Stimulated activated CD4-positive, alpha-beta T cell treated with anti-CD3 and anti-CD28 coated beads, Interleukin-2, amount 100 ng/mL, for 24 hours (primary cell): ENCODE data around the gene ADAMTSL4.

Experiments used
- DNase-seq, 2 donors: peaks; one replicate each; pipeline ENCODE4 v3.0.0-alpha.2; 2020

Gene ADAMTSL4

GRCh38 chr1:150535511-150536287 lies 13.5 kb upstream of the ADAMTSL4 start:
- DNase-seq = no peak

GRCh38 chr1:150536836-150537731 lies 12.1 kb upstream of the ADAMTSL4 start:
- no peak for DNase-seq

DNA sequence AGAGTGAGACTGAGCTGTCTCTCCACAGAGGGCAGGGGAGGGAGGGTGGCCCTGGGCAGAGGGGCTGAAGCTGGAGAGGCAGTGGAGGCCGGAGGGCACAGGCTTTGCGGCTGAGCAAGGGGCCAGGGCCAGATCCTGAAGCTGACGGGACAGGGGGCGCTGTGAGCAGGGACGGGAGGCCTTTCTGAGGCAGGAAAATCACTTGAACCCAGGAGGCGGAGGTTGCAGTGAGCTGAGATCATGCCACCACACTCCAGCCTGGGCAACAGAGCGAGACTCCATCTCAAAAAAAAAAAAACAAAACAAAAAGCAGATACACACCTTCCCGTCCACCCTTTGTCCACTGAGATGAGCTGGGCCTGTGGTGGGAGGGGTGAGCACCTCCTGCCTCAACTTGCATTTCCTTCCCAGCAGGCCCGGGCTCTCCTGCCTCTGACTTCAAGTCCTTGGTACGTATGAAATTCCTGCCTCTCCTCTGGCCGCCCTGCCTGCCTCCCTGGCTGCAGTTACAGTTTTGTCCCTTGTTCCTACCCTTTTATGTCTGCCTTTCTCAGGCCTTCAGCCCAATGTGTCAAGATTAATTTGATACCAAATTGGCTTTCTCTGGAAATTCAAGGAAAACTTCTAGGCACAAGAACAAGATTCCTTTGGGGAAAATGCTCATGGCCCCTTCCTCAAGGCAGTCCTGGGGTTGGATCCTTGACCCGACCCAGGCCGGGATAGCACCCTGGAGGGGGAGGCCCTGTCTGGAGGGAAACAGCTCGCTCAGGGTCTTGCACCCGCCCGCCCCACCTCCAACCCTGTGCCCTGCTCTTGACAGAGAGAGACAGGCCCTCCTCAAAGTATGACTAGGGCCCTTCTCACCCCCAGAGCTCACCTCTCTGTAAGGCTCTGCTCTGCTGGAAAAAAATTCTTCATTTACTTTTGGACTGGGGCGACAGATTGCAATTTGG lies 11.2 kb upstream of the ADAMTSL4 start:
- DNase-seq = no peak

- DNase-seq = no peak
Observed at GRCh38 chr1:150543500-150544143, 5.6 kb upstream of the ADAMTSL4 start.

DNA sequence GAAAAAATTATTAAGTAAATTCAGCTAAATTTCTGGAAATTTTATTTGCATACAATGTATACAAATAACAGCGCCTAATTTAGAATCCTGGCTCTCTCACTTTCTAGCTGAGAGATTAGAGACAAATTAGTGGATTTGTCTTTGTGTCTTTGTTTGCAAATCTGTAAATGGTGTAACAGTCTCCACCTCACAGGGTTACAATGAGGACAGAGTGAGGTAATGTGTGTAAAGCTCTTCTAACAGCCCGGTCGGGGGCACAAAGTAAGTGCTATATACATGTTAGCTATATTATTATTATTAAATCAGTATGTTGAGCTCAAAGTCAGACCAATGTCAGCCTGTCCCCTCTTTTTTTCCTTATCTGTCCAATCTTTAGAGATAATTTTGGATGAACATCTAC lies 5.0 kb upstream of the ADAMTSL4 start:
- no peak for DNase-seq

DNA sequence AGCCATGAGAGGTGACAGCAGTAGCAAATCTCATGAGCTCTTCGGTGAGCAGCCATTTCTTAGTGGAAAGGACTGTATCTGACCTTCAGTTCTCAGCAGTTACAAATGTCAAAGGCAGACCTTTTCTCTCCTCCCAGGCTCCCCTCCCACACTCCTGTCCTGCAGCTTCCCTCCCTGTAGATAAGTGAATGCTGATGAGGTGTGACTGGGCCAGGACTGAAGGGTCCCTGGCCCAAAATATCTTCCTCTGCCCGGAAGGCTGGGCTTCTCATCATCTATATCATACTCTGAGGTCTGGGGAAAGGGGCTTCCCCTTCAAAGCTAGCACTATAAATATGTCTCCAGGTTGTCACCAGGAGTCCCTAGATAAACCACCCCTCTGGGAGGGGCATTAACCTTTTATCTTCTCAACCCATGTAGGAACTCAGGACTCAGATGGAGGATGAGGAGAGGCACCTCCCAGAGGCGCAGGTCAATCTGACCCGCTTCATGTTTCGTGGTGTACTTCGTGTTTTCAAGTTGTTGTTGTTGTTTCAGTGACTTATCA lies 3.6 kb upstream of the ADAMTSL4 start:
- DNase-seq = no peak

GRCh38 chr1:150546294-150546937 lies 2.8 kb upstream of the ADAMTSL4 start:
- no peak for DNase-seq

DNA sequence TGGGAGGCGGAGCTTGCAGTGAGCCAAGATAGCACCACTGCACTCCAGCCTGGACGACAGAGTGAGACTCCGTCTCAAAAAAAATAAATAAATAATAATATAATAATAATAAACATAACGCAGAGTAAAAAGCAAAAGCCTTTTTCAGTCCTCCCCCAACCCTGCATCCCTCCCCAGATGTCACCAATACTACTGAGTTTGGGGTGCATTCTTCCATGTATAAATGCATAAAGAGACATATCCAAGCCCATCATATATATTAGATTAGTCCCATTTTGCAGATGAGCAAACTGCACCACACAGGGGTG lies 930 bp upstream of the ADAMTSL4 start:
- no peak for DNase-seq

- no peak for DNase-seq
Observed at GRCh38 chr1:150549496-150550221, 451 bp downstream of the ADAMTSL4 start.

DNA sequence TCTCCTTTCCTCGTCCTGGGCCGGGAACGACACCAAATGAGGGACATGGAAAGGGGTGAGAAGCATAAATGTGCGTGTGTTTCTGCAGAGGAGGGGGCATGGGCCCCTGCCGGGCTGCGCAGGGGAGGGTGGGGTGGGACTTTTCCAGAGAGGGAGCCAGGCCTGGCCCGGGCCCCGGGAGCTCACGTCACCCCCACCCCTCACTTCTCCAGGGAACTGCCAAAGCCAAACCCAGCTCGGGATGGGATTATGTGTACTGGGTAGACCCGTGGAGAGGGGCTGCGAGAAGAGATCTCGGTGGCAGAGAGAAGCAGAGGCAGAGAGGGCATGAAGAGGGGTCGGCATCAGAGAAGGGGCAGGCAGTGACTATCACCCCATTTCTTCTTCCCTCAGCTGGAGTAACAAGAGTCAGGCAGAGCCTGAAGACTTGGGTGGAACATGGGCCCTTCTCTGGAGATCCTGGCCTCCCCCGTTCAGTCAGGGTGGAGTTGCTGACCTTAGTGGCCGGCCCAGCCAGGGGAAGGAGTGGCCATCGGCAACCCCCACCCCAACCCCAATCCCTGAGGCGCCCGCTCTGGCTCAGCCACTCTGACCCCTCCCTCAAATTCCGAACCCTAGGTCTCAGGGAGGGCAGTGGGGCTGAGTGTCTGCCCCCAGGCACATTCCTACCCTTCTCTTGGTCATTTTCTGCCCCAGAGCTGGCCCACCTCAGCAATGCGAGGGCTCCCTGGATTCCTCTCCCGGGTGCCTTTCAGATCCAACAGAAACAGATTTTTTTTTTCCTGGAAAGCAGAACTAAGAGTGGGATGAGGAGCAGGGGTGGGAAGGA lies 1.2 kb downstream of the ADAMTSL4 start:
- no peak for DNase-seq

GRCh38 chr1:150551051-150551783 lies 2.0 kb downstream of the ADAMTSL4 start:
- no peak for DNase-seq

DNA sequence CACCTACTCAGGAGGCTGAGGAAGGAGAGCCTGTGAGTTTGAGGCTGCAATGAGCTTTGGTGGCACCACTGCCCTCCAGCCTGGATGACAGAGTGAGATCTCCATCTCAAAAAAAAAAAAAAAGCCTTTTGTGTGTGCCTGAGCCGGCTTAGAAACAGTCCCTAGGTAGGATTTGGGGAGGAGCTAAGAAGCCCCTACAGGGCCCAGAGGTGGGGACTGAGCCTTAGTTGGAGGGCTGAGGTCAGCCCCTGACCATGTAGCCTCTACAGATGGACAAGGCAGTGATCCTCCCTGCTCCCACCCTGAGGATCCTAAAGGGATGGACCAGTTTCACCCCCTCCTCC lies 2.5 kb downstream of the ADAMTSL4 start:
- no peak for DNase-seq

- no peak for DNase-seq
Observed at GRCh38 chr1:150552128-150552910, 3.1 kb downstream of the ADAMTSL4 start.

DNA sequence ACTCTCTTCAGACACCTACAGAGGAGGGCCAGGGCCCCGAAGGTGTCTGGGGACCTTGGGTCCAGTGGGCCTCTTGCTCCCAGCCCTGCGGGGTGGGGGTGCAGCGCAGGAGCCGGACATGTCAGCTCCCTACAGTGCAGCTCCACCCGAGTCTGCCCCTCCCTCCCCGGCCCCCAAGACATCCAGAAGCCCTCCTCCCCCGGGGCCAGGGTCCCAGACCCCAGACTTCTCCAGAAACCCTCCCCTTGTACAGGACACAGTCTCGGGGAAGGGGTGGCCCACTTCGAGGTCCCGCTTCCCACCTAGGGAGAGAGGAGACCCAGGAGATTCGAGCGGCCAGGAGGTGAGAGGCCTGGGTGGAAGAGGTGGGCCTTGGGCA lies 3.7 kb downstream of the ADAMTSL4 start:
- no peak for DNase-seq

DNA sequence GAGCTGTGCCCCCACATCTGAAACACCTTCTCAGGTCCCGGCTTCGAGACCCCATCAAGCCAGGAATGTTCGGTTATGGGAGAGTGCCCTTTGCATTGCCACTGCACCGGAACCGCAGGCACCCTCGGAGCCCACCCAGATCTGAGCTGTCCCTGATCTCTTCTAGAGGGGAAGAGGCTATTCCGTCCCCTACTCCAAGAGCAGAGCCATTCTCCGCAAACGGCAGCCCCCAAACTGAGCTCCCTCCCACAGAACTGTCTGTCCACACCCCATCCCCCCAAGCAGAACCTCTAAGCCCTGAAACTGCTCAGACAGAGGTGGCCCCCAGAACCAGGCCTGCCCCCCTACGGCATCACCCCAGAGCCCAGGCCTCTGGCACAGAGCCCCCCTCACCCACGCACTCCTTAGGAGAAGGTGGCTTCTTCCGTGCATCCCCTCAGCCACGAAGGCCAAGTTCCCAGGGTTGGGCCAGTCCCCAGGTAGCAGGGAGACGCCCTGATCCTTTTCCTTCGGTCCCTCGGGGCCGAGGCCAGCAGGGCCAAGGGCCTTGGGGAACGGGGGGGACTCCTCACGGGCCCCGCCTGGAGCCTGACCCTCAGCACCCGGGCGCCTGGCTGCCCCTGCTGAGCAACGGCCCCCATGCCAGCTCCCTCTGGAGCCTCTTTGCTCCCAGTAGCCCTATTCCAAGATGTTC lies 4.3 kb downstream of the ADAMTSL4 start:
- no peak for DNase-seq

DNA sequence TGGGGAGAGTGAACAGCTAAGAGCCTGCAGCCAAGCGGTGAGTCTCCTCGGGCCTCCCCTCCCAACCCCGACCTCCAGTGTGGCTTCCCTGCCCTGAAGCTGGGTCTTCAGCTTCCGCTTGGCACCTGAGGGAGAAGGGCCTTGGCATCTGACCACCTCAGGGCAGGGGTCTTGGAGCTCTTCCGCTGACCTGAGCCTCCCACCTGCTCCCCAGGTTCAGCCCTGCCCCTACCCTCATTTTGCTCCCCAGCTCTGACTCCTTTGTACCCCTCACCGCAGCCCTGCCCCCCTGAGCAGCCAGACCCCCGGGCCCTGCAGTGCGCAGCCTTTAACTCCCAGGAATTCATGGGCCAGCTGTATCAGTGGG lies 4.9 kb downstream of the ADAMTSL4 start:
- no peak for DNase-seq

DNA sequence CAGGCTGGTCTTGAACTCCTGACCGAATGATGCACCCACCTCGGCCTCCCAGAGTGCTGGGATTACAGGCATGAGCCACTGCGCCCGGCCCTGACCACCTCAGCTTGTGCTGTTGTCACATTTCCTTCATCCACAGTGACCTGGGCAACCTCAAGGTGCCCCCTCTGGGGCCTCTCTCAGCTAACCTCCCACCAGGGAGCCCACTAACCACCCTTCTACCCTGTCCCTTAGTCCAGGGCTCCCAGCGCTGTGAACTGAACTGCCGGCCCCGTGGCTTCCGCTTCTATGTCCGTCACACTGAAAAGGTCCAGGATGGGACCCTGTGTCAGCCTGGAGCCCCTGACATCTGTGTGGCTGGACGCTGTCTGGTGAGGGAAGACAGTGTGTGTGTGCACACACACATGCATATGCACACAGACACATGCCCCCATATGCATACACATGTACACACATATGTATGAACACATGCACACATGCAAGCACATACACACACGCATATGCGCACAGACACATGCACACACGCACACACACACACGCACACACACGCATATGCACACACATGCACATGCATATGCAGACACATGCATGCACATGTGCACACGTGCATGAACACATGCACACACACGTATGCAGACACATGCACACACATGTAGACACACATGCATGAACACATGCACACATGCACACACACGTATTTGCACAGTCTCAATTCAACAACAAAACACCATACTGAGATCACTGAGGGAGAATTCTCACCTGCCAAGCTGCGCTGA lies 6.2 kb downstream of the ADAMTSL4 start:
- no peak for DNase-seq
